IMR-90 (cell line): ENCODE measurements around the gene PRSS23.

Experiments
- CTCF ChIP-seq: conservative IDR thresholded peaks from 2 replicates; pipeline ENCODE4 v1.5.1; 2012; ENCODE audit warnings: mild to moderate bottlenecking, low read depth, low read length, improper control_type of control experiment
- FOS ChIP-seq: fragments of 150-350 bp; IDR thresholded peaks from 2 replicates; pipeline ENCODE4 v1.6.1; 2016; ENCODE audit warnings: low read depth, low read length
- MXI1 ChIP-seq: IDR thresholded peaks from 2 replicates; pipeline ENCODE4 v1.6.1; 2012; ENCODE audit warnings: low read depth, mild to moderate bottlenecking, low read length, moderate library complexity, borderline replicate concordance
- POLR2A ChIP-seq: IDR thresholded peaks from 2 replicates; pipeline ENCODE4 v1.6.1; 2012; ENCODE audit warnings: mild to moderate bottlenecking, low read depth, low read length
- RAD21 ChIP-seq: IDR thresholded peaks from 2 replicates; pipeline ENCODE4 v1.6.1; 2012; ENCODE audit warnings: low read length, improper control_type of control experiment
- RCOR1 ChIP-seq: IDR thresholded peaks from 2 replicates; pipeline ENCODE4 v1.6.1; 2012; ENCODE audit warnings: mild to moderate bottlenecking, low read length, improper control_type of control experiment; ENCODE audit not compliant: insufficient replicate concordance

DNA sequence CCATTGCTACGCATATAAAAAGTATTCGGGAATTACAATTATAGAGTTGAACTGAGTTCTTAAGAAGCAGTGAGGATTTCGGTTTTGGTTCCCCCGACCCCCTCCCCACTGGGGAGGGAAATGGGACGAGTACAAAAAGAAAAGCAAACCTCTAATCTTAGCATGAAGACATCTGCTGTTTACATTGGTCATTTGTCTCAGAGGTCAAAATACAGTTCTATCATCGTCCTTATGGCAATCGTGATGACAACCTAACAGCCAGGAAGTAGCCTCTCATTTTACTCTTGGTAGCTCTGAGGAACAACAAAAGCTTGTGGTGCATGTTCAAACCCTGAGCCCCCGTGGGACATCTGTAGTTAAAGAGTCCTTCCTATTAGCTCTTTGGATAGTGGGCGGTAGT is 3.2 kb upstream of the PRSS23 start:
- TF ChIP-seq CTCF (no peak), POLR2A (no peak), MXI1 (no peak), RAD21 (no peak), RCOR1 (no peak), FOS (no peak)
